GM18858 (cell line): ENCODE results near the gene DIP2C.

Experiments
- ATAC-seq: cut with Tn5 transposase; IDR thresholded peaks from one replicate; pipeline ENCODE4 v1.9.1; 2021; ENCODE audit not compliant: unreplicated experiment

DIP2C gene

GRCh38 chr10:227014-227413 lies 462.5 kb downstream of the DIP2C start:
- ATAC-seq = no peak

- no peak for ATAC-seq
These were observed 463.4 kb downstream of the DIP2C start for GRCh38 chr10:226018-226417.

- ATAC-seq = no peak
These were observed 464.9 kb downstream of the DIP2C start for GRCh38 chr10:224571-224970.
